Fibroblast of lung (primary cell): ENCODE data around the gene SEMG1. TPM values are rescaled to one million over a fixed set of nuclear protein-coding genes. Genes with fewer than 3 reads are reported as not detected.

Experiments used
- DNase-seq, 2 donors: peaks; one replicate each; pipeline versions ENCODE4 v3.0.0 to v3.0.0-alpha.2; 2010; ENCODE audit warnings: low read depth in 2 of 2
- H2AFZ ChIP-seq: 2 replicates; pipeline ENCODE4 v1.5.1; 2012; ENCODE audit warnings: low read length, control low read depth, inconsistent platforms
- H3K27ac ChIP-seq: 2 replicates; pipeline ENCODE4 v1.5.1; 2011; ENCODE audit warnings: low read length, control low read depth; ENCODE audit not compliant: insufficient read depth
- H3K27me3 ChIP-seq: 2 replicates; pipeline ENCODE4 v1.5.1; 2011; ENCODE audit warnings: mild to moderate bottlenecking, low read length; ENCODE audit not compliant: control insufficient read depth, insufficient read depth
- H3K36me3 ChIP-seq: 2 replicates; pipeline ENCODE4 v1.5.1; 2011; ENCODE audit warnings: low read length; ENCODE audit not compliant: control insufficient read depth, insufficient read depth
- H3K4me1 ChIP-seq: 2 replicates; pipeline ENCODE4 v1.5.1; 2011; ENCODE audit warnings: low read length; ENCODE audit not compliant: control insufficient read depth, insufficient read depth; ENCODE audit errors: extremely low read depth
- H3K4me2 ChIP-seq: 2 replicates; pipeline ENCODE4 v1.5.1; 2011; ENCODE audit warnings: low read length, control low read depth; ENCODE audit not compliant: insufficient read depth; ENCODE audit errors: extremely low read depth
- H3K4me3 ChIP-seq, 4 experiments: fragments of 200-600 bp in 1 of 4; sonication (generic) in 1 of 4; replicated peaks in 1 of 4; 2 replicates each; pipeline ENCODE4 v1.5.1; 2011 to 2016; ENCODE audit warnings: low read length in 4 of 4, low read depth in 3 of 4, mild to moderate bottlenecking in 3 of 4, control low read depth in 2 of 4, inconsistent platforms in 1 of 4, mixed read lengths in 1 of 4; ENCODE audit not compliant: insufficient read depth in 1 of 4; ENCODE audit errors: control extremely low read depth in 1 of 4
- H3K79me2 ChIP-seq: 2 replicates; pipeline ENCODE4 v1.5.1; 2012; ENCODE audit warnings: mild to moderate bottlenecking, low read length, inconsistent platforms; ENCODE audit not compliant: control insufficient read depth, insufficient read depth
- H3K9ac ChIP-seq: 2 replicates; pipeline ENCODE4 v1.5.1; 2011; ENCODE audit warnings: mild to moderate bottlenecking, low read length, control low read depth; ENCODE audit not compliant: insufficient read depth
- H3K9me3 ChIP-seq: 2 replicates; pipeline ENCODE4 v1.5.1; 2012; ENCODE audit warnings: low read depth, low read length; ENCODE audit not compliant: control insufficient read depth, insufficient read depth
- H4K20me1 ChIP-seq: 2 replicates; pipeline ENCODE4 v1.5.1; 2011; ENCODE audit warnings: low read length; ENCODE audit not compliant: control insufficient read depth, insufficient read depth; ENCODE audit errors: extremely low read depth
- EZH2 ChIP-seq: IDR thresholded peaks from 2 replicates; pipeline ENCODE4 v1.5.1; 2012; ENCODE audit warnings: low read length, control low read depth, mild to moderate bottlenecking; ENCODE audit errors: missing control alignments
- polyA plus RNA-seq, 2 donors: library from polyadenylated mRNA; depleted of rRNA in 1 of 2; stranded (reverse) in 1 of 2; unstranded in 1 of 2; fragments of >200 nt; gene quantifications; 2 replicates each; pipeline ENCODE4 v1.2.1, GENCODE V29; 2011 to 2012; ENCODE audit warnings: missing spikeins in 1 of 2
- total RNA-seq: library from RNA; depleted of rRNA; stranded (reverse); fragments of >200 nt; gene quantifications from 2 replicates; pipeline ENCODE4 v1.2.1, GENCODE V29; 2014
- TF ChIP-seq, protein P1 (sequence below), 2 donors: IDR thresholded peaks in 1 of 2; conservative IDR thresholded peaks in 1 of 2; 1 replicate in 1 of 2; 2 replicates in 1 of 2; pipeline ENCODE4 v1.5.1; 2011 to 2012; ENCODE audit warnings: low read length in 2 of 2, control low read depth in 1 of 2, inconsistent platforms in 1 of 2, low read depth in 1 of 2, mild to moderate bottlenecking in 1 of 2

The SEMG1 gene
- total and polyA plus RNA-seq, 2 donors (not counting 1 experiment from before 2014, with no cell fraction given), result not detected

DNA sequence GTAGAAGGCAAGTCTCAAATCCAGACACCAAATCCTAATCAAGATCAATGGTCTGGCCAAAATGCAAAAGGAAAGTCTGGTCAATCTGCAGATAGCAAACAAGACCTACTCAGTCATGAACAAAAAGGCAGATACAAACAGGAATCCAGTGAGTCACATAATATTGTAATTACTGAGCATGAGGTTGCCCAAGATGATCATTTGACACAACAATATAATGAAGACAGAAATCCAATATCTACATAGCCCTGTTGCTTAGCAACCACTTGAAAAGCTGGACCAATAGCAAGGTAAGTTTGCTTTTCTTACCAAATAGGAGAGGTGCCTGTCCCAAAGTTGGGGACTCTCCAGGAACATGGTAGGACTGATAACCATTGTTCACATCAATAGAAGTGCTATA lies 16.3 kb downstream of the SEMG1 start:
- no peak overlapping the region for H3K4me2 ChIP-seq
- no peaks in the 10 kb centered on the region for H3K4me1 ChIP-seq
- H4K20me1 ChIP-seq, result no peaks in the 10 kb centered on the region
- TF ChIP-seq, protein P1, sequence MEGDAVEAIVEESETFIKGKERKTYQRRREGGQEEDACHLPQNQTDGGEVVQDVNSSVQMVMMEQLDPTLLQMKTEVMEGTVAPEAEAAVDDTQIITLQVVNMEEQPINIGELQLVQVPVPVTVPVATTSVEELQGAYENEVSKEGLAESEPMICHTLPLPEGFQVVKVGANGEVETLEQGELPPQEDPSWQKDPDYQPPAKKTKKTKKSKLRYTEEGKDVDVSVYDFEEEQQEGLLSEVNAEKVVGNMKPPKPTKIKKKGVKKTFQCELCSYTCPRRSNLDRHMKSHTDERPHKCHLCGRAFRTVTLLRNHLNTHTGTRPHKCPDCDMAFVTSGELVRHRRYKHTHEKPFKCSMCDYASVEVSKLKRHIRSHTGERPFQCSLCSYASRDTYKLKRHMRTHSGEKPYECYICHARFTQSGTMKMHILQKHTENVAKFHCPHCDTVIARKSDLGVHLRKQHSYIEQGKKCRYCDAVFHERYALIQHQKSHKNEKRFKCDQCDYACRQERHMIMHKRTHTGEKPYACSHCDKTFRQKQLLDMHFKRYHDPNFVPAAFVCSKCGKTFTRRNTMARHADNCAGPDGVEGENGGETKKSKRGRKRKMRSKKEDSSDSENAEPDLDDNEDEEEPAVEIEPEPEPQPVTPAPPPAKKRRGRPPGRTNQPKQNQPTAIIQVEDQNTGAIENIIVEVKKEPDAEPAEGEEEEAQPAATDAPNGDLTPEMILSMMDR (conservative IDR thresholded peaks at IDR 0.05 in 1 of 2, IDR thresholded peaks at IDR 0.05 in 1 of 2; ENCODE audit: low read depth in 1 of 2, low read length in 2 of 2), result no peak
- no peak for TF ChIP-seq EZH2
- H3K27me3 ChIP-seq, result peaks cover 2% of the 10 kb centered on the region
- DNase-seq, result no peak
- H3K4me3 ChIP-seq, result no peak overlapping the region
- no peak overlapping the region for H2AFZ ChIP-seq
- no peaks in the 10 kb centered on the region for H3K9me3 ChIP-seq
- H3K36me3 ChIP-seq, result no peaks in the 10 kb centered on the region
- no peak overlapping the region for H3K9ac ChIP-seq
- no peaks in the 10 kb centered on the region for H3K79me2 ChIP-seq
- H3K27ac ChIP-seq, result no peak overlapping the region

GRCh38 chr20:45226287-45226686 lies 19.5 kb downstream of the SEMG1 start:
- H4K20me1 ChIP-seq, result no peaks in the 10 kb centered on the region
- no peak overlapping the region for H2AFZ ChIP-seq
- no peak overlapping the region for H3K27ac ChIP-seq
- TF ChIP-seq, protein P1 (conservative IDR thresholded peaks at IDR 0.05 in 1 of 2, IDR thresholded peaks at IDR 0.05 in 1 of 2; ENCODE audit: low read depth in 1 of 2, low read length in 2 of 2), result no peak
- TF ChIP-seq EZH2, result no peak
- no peak overlapping the region for H3K9ac ChIP-seq
- H3K4me3 ChIP-seq, result no peak overlapping the region
- no peaks in the 10 kb centered on the region for H3K9me3 ChIP-seq
- H3K27me3 ChIP-seq, result peaks cover 2% of the 10 kb centered on the region
- H3K4me2 ChIP-seq, result no peak overlapping the region
- H3K4me1 ChIP-seq, result no peaks in the 10 kb centered on the region
- no peaks in the 10 kb centered on the region for H3K36me3 ChIP-seq
- DNase-seq, result no peak
- H3K79me2 ChIP-seq, result no peaks in the 10 kb centered on the region

DNA sequence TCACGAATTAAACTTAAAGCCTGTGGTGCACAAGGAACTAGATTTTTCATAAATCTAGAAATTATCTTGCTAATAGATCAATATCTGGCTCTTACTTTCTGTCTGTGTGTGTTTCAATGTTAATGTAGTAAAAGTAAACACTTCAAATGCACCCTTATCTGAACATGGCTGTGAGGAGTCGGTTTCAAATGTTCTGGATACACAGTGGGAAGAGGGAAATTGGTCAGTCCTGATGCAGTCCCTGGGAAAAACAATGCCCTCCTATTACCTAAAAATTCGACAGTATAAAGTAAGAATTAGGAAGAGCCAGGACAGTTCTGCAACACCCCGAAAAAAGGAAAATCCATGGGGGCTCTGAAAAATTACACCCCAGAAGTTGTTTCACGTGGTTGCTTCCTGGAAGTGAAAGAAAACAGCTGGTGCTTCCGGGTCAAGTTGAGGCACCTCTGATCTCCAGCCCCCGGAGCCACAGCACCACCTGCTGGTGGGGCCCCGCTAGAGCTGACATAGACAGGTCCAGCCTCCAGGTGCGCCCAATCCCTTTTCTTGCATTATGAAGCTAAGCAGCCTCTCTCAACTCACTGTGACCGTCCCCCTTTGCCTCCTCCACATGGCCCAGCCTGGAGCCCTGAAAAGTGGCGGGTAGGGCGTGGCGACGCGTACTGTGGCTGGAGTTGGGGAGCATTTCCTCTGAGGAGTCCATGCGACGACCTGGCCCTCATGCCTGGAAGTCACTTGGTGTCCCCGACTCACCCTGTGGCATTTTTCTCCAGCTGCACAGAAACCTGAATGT lies 22.6 kb downstream of the SEMG1 start:
- TF ChIP-seq EZH2, result no peak
- TF ChIP-seq, protein P1 (conservative IDR thresholded peaks at IDR 0.05 in 1 of 2, IDR thresholded peaks at IDR 0.05 in 1 of 2; ENCODE audit: low read depth in 1 of 2, low read length in 2 of 2), result peak in 1 of 2 donors; percentile 31
- H4K20me1 ChIP-seq, result no peaks in the 10 kb centered on the region
- no peaks in the 10 kb centered on the region for H3K79me2 ChIP-seq
- no peak overlapping the region for H3K27ac ChIP-seq
- H3K27me3 ChIP-seq, result peaks cover 2% of the 10 kb centered on the region
- DNase-seq, result no peak
- no peak overlapping the region for H3K4me2 ChIP-seq
- H3K4me1 ChIP-seq, result no peaks in the 10 kb centered on the region
- H3K9me3 ChIP-seq, result no peaks in the 10 kb centered on the region
- H3K4me3 ChIP-seq, result no peak overlapping the region
- H3K36me3 ChIP-seq, result no peaks in the 10 kb centered on the region
- no peak overlapping the region for H3K9ac ChIP-seq
- no peak overlapping the region for H2AFZ ChIP-seq
